ENCODE data around the gene SNPH. TPM values are rescaled to one million over a fixed set of nuclear protein-coding genes. Genes with fewer than 3 reads are reported as not detected.
A peak's percentile ranks its signal among the peaks of the same experiment; 100 is the strongest.

The SNPH gene
- total and polyA plus RNA-seq, 8 donors = 1.1 to 4.3 (median 2.5) TPM

DNA sequence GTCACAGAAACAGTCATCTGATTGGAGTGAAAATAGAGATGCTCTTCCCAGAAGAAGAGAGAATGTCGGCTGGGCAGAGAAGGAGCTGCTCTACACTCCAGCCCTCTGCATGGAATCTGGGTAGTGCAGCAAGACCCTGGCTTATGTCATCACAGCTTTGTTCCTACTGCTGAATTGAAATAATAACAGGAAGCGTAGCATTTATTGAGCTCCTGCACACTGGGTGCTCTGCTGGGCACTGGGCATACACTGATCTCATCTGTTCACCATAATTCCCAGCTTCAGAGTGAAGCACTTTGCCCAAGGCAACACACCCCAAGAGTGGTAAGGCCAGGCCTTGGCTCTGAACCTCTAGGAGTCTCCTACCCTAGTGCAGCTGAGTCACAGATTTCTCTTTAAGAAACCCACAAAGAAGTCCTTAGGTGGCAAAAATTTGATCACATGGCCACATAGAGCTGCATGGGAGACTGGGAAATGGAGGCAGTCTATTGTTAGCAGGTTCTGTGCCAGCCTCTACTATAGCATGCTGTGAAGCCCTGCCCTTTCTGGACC is 66.7 kb downstream of the SNPH start:
- Histone ChIP-seq H3K4me3 (no peak overlapping the region), H3K36me3 (no peaks in the 10 kb centered on the region), H3K4me1 (peaks cover 15 to 34% (median 29%) of the 10 kb centered on the region in 3 donors), H3K27ac (no peak overlapping the region), H3K27me3 (no peaks in the 10 kb centered on the region), H3K9me3 (no peaks in the 10 kb centered on the region)
- 91 to 95% methylated on average over 2 of the region's 2 CpGs for WGBS, 2 donors
- ATAC-seq (no peak), FAIRE-seq (no peak), DNase-seq (peak in 1 of 6 donors; percentile 5)
- TF ChIP-seq, protein P1, sequence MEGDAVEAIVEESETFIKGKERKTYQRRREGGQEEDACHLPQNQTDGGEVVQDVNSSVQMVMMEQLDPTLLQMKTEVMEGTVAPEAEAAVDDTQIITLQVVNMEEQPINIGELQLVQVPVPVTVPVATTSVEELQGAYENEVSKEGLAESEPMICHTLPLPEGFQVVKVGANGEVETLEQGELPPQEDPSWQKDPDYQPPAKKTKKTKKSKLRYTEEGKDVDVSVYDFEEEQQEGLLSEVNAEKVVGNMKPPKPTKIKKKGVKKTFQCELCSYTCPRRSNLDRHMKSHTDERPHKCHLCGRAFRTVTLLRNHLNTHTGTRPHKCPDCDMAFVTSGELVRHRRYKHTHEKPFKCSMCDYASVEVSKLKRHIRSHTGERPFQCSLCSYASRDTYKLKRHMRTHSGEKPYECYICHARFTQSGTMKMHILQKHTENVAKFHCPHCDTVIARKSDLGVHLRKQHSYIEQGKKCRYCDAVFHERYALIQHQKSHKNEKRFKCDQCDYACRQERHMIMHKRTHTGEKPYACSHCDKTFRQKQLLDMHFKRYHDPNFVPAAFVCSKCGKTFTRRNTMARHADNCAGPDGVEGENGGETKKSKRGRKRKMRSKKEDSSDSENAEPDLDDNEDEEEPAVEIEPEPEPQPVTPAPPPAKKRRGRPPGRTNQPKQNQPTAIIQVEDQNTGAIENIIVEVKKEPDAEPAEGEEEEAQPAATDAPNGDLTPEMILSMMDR (IDR thresholded peaks at IDR 0.05) = no peak
- intact Hi-C loops (cut with DNase I) = loop anchor here in 1 of 3 donors (10.0 kb wide), 1 partner anchor 52 kb away; no protein-coding TSS in a partner anchor

DNA sequence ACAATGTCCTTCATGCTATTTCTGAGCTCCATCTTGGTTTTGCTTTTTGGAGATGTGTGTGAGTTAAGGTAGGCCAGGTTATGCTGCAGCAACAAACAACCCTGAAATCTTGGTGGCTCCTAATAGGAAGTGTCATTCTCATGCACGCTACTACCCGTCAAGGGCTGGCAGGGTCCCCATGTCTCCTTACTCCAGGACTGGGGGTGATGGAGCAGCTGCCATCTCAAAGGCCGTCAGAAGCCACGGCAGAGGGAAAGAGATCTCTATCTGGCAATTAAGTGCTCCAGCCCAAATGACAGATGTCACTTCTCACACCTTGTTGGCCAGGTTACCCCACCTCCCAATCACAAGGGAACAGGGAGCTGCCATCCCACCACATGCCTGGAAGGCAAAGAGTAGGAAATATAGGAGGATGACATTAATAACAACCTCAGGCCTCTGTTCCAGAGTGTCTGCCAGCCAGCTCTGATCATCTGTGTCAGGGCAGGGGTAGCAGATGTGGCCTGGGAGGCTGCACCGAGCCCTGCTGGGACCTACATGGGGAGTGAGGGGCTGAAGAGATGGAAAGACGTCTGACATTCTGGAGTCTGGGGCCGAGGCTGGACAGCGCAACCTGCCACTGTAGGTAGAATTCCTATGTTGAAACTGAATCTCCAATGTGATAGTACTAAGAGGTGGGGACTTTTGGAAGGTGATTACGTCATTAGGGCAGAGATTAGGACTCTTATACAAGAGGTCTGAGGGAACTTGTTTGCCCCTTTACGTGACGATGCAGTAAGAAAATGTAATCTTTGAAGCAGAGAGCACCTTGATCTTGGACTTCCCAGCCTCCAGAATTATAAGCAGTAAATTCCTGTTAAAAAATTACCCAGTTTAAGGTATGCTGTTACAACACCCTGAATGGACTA is 67.6 kb downstream of the SNPH start:
- Histone ChIP-seq H3K4me1 (peaks cover 7 to 26% (median 21%) of the 10 kb centered on the region in 3 donors), H3K27ac (no peak overlapping the region), H3K9me3 (no peaks in the 10 kb centered on the region), H3K36me3 (no peaks in the 10 kb centered on the region), H3K4me3 (no peak overlapping the region), H3K27me3 (no peaks in the 10 kb centered on the region)
- TF ChIP-seq, protein P1 (IDR thresholded peaks at IDR 0.05) = no peak
- intact Hi-C loops (cut with DNase I) = loop anchor here in 1 of 3 donors (10.0 kb wide), 1 partner anchor 51 kb away; no protein-coding TSS in a partner anchor
- no peak for FAIRE-seq
- DNase-seq = peak in 1 of 6 donors; percentile 7
- WGBS, 2 donors = 84 to 85% methylated on average over 11 of the region's 11 CpGs
- ATAC-seq = no peak

GRCh38 chr20:1334370-1334731 is 68.3 kb downstream of the SNPH start:
- TF ChIP-seq, protein P1 (IDR thresholded peaks at IDR 0.05) = no peak
- intact Hi-C loops (cut with DNase I) = loop anchor here in 1 of 3 donors (10.0 kb wide), 1 partner anchor 50 kb away; no protein-coding TSS in a partner anchor
- peaks cover 5 to 22% (median 15%) of the 10 kb centered on the region in 3 donors for H3K4me1 ChIP-seq
- no peaks in the 10 kb centered on the region for H3K9me3 ChIP-seq
- no peaks in the 10 kb centered on the region for H3K27me3 ChIP-seq
- no peak for FAIRE-seq
- H3K27ac ChIP-seq = no peak overlapping the region
- H3K4me3 ChIP-seq = no peak overlapping the region
- DNase-seq = no peak
- no peak for ATAC-seq
- no peaks in the 10 kb centered on the region for H3K36me3 ChIP-seq
- 81 to 95% methylated on average over 4 of the region's 4 CpGs for WGBS, 2 donors

DNA sequence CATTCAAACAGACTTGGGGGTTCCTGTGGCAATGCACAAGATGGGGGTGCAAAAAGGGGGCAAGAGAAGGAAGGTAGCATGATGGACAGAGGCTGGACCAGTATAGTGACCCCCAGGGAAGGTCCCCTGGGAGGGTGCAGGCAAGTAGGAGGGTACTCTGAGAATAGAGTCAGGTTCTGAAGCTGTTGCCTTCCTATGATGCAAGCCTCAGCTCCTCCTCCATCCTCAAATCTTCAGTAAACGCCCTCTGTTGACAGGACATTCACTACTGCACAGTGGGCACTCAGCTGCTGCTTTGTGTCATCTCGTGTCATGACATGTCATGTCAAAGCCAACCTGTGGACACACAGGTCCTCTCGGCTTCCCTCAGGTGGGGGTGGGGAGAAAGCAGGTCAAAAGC is 68.7 kb downstream of the SNPH start:
- Histone ChIP-seq H3K4me1 (peaks cover 3 to 18% (median 11%) of the 10 kb centered on the region in 3 donors), H3K27ac (no peak overlapping the region), H3K4me3 (no peak overlapping the region), H3K9me3 (no peaks in the 10 kb centered on the region), H3K36me3 (no peaks in the 10 kb centered on the region), H3K27me3 (no peaks in the 10 kb centered on the region)
- intact Hi-C loops (cut with DNase I) = loop anchor here in 1 of 3 donors (10.0 kb wide), 1 partner anchor 50 kb away; no protein-coding TSS in a partner anchor
- no peak for ATAC-seq
- TF ChIP-seq, protein P1 (IDR thresholded peaks at IDR 0.05) = no peak
- FAIRE-seq = no peak
- no peak for DNase-seq
- 76 to 82% methylated on average over 3 of the region's 3 CpGs for WGBS, 2 donors
